Chondrocyte (in vitro differentiated cells): ENCODE measurements around the gene DNAH3. TPM values are rescaled to one million over a fixed set of nuclear protein-coding genes. Genes with fewer than 3 reads are reported as not detected.

Experiments used
- DNase-seq: peaks from one replicate; pipeline ENCODE4 v3.0.0; 2021; ENCODE audit warnings: mixed read lengths, low spot score
- H3K27ac Mint-ChIP-seq: one replicate; pipeline ENCODE4 v1.8.0; 2021; ENCODE audit warnings: mild to moderate bottlenecking, moderate library complexity, mixed read lengths; ENCODE audit not compliant: unreplicated experiment
- H3K27me3 Mint-ChIP-seq: 2 replicates; pipeline ENCODE4 v1.8.0; 2021; ENCODE audit warnings: low read depth, mixed read lengths
- H3K36me3 Mint-ChIP-seq: 2 replicates; pipeline ENCODE4 v1.8.0; 2021; ENCODE audit warnings: low read depth, mixed read lengths
- H3K4me1 Mint-ChIP-seq: 2 replicates; pipeline ENCODE4 v1.8.0; 2021; ENCODE audit warnings: low read depth, mild to moderate bottlenecking, mixed read lengths
- H3K4me3 Mint-ChIP-seq: one replicate; pipeline ENCODE4 v1.8.0; 2021; ENCODE audit warnings: mild to moderate bottlenecking, moderate library complexity, mixed read lengths; ENCODE audit not compliant: unreplicated experiment
- H3K9me3 Mint-ChIP-seq: 2 replicates; pipeline ENCODE4 v1.8.0; 2021; ENCODE audit warnings: low read depth, mixed read lengths
- CTCF ChIP-seq: fragments of 200-600 bp; sonication (generic); IDR thresholded peaks from 2 replicates; pipeline ENCODE4 v1.5.0; 2021; ENCODE audit warnings: antibody characterized with exemption, mild to moderate bottlenecking, moderate library complexity
- total RNA-seq: library from RNA; stranded (reverse); gene quantifications from 3 replicates; pipeline ENCODE4 v1.2.1, GENCODE V29; 2021

Gene DNAH3
- total RNA-seq, 1 donor from 2014 or later = not detected

- Mint-ChIP-seq H3K4me3 (no peak overlapping the region), H3K36me3 (no peaks in the 10 kb centered on the region), H3K9me3 (no peaks in the 10 kb centered on the region), H3K27ac (no peak overlapping the region), H3K4me1 (peaks cover 2% of the 10 kb centered on the region), H3K27me3 (peaks cover 11% of the 10 kb centered on the region)
- no peak for DNase-seq
- no peak for TF ChIP-seq CTCF
Observed at GRCh38 chr16:21033704-21034103, 116.9 kb downstream of the DNAH3 start.

GRCh38 chr16:21033264-21033663 lies 117.4 kb downstream of the DNAH3 start:
- H3K27ac Mint-ChIP-seq = no peak overlapping the region
- no peak for DNase-seq
- peaks cover 4% of the 10 kb centered on the region for H3K4me1 Mint-ChIP-seq
- no peaks in the 10 kb centered on the region for H3K36me3 Mint-ChIP-seq
- peaks cover 11% of the 10 kb centered on the region for H3K27me3 Mint-ChIP-seq
- no peaks in the 10 kb centered on the region for H3K9me3 Mint-ChIP-seq
- no peak overlapping the region for H3K4me3 Mint-ChIP-seq
- no peak for TF ChIP-seq CTCF

GRCh38 chr16:21028728-21029127 lies 121.9 kb downstream of the DNAH3 start:
- Mint-ChIP-seq H3K4me3 (no peak overlapping the region), H3K27ac (no peak overlapping the region), H3K27me3 (peaks cover 6% of the 10 kb centered on the region), H3K36me3 (no peaks in the 10 kb centered on the region), H3K9me3 (no peaks in the 10 kb centered on the region), H3K4me1 (peaks cover 12% of the 10 kb centered on the region)
- DNase-seq = no peak
- no peak for TF ChIP-seq CTCF

- H3K4me3 Mint-ChIP-seq = no peak overlapping the region
- H3K36me3 Mint-ChIP-seq = no peaks in the 10 kb centered on the region
- DNase-seq = no peak
- H3K27ac Mint-ChIP-seq = no peak overlapping the region
- TF ChIP-seq CTCF = no peak
- no peaks in the 10 kb centered on the region for H3K9me3 Mint-ChIP-seq
- H3K27me3 Mint-ChIP-seq = peaks cover 7% of the 10 kb centered on the region
- H3K4me1 Mint-ChIP-seq = peaks cover 12% of the 10 kb centered on the region
Observed at GRCh38 chr16:21026846-21027245, 123.8 kb downstream of the DNAH3 start.

- no peak for TF ChIP-seq CTCF
- no peak overlapping the region for H3K27ac Mint-ChIP-seq
- peaks cover 10% of the 10 kb centered on the region for H3K4me1 Mint-ChIP-seq
- peaks cover 6% of the 10 kb centered on the region for H3K27me3 Mint-ChIP-seq
- H3K9me3 Mint-ChIP-seq = no peaks in the 10 kb centered on the region
- H3K4me3 Mint-ChIP-seq = no peak overlapping the region
- no peaks in the 10 kb centered on the region for H3K36me3 Mint-ChIP-seq
- no peak for DNase-seq
Observed at GRCh38 chr16:21023509-21024202, 127.0 kb downstream of the DNAH3 start.
